Measurements from ENCODE around the gene EMC6. TPM values are rescaled to one million over a fixed set of nuclear protein-coding genes. Genes with fewer than 3 reads are reported as not detected.
A peak's percentile ranks its signal among the peaks of the same experiment; 100 is the strongest.

The EMC6 gene
- total RNA-seq, 1 experiment from 2014 or later, result 56.5 TPM

DNA sequence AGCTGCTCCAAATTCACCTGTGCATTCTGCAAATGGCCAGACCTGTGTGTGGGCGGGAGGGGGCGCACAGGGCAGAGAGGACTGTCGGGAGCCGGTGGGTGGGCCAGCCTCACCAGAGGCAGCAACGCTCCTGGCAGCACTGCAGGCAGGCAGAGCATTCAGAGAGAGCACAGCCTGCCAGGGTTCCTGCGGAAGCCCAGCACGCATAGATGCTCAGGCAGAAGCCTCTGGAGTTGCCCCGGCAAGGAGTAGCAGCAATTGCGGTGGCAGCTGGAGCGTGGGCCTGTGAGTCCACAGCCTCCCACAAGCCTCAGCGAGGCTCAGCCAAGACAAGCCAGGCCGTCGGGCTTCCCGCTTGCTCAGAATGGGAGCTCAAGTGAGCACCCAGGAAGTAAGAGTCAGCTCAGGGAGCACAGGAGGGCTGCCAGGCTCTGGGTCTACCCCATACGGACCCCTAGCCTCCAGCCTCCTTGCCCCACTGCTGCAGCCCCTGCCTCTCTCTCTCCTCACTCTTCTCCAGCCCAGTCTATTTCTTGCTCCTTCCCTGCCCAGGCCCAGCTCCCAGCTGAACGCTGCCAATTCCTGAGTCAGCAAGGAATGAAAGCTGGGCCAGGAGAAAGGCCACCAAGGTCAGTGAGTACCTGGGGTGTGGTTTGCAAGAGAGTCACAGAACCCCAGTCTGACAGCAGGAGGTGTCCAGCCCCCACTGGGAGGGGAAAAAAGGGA, 9.6 kb downstream of the EMC6 start:
- Histone ChIP-seq H3F3A (ENCODE audit: low read length, unreplicated experiment) (no peaks in the 10 kb centered on the region), H4K20me1 (ENCODE audit: low read length) (no peaks in the 10 kb centered on the region), H3K79me2 (ENCODE audit: low read length) (no peaks in the 10 kb centered on the region), H3K36me3 (ENCODE audit: low read depth, low read length) (no peaks in the 10 kb centered on the region; the same call in 1 of the 2 replicates), H3K4me2 (ENCODE audit: low read length) (no peak overlapping the region), H3K9me2 (replicated peaks; ENCODE audit: low read length) (no peaks in the 10 kb centered on the region), H3K9me3 (ENCODE audit: low read length) (no peaks in the 10 kb centered on the region), H3K9ac (ENCODE audit: low read length) (no peak overlapping the region), H3K27me3 (ENCODE audit: low read length) (no peaks in the 10 kb centered on the region), H3K4me3 (ENCODE audit: low read length) (no peak overlapping the region), H3K4me1 (ENCODE audit: insufficient read depth, low read length) (no peaks in the 10 kb centered on the region), H2AFZ (ENCODE audit: low read length) (no peak overlapping the region), H3K27ac (ENCODE audit: low read length) (no peak overlapping the region)
- ATAC-seq (peak; percentile 69), DNase-seq (peak; percentile 26)
- no TSS peak for BruUV-seq (replicated peaks)
- intact Hi-C loops (cut with micrococcal nuclease), result no loop called here
- POLR2A ChIA-PET (ENCODE audit: unreplicated experiment), result interaction anchor here (0.6 kb wide), 1 partner anchor 23 kb away, joined by 3 read pairs; no protein-coding TSS in a partner anchor
- no peak for TF ChIP-seq EZH2 (IDR thresholded peaks at IDR 0.05; ENCODE audit: low read length, unreplicated experiment)
- no peak for TF ChIP-seq CTCF (conservative IDR thresholded peaks at IDR 0.05; ENCODE audit: low read depth, low read length)
- no peak for TF ChIP-seq EZH2phosphoT487 (IDR thresholded peaks at IDR 0.05; ENCODE audit: borderline replicate concordance, low read length)
- CTCF ChIA-PET, result no interaction called here

- H2AFZ ChIP-seq (ENCODE audit: low read length), result no peak overlapping the region
- no peak for TF ChIP-seq EZH2phosphoT487 (IDR thresholded peaks at IDR 0.05; ENCODE audit: borderline replicate concordance, low read length)
- no peak for TF ChIP-seq CTCF (conservative IDR thresholded peaks at IDR 0.05; ENCODE audit: low read depth, low read length)
- no peak for TF ChIP-seq EZH2 (IDR thresholded peaks at IDR 0.05; ENCODE audit: low read length, unreplicated experiment)
- no peaks in the 10 kb centered on the region for H3K79me2 ChIP-seq (ENCODE audit: low read length)
- H3K4me2 ChIP-seq (ENCODE audit: low read length), result no peak overlapping the region
- no peak for ATAC-seq
- no peak overlapping the region for H3K27ac ChIP-seq (ENCODE audit: low read length)
- DNase-seq, result no peak
- H3K4me1 ChIP-seq (ENCODE audit: insufficient read depth, low read length), result no peaks in the 10 kb centered on the region
- CTCF ChIA-PET, result no interaction called here
- no peaks in the 10 kb centered on the region for H3K27me3 ChIP-seq (ENCODE audit: low read length)
- H3K9ac ChIP-seq (ENCODE audit: low read length), result no peak overlapping the region
- POLR2A ChIA-PET (ENCODE audit: unreplicated experiment), result interaction anchor here (0.6 kb wide), 1 partner anchor 24 kb away, joined by 3 read pairs; no protein-coding TSS in a partner anchor
- no peaks in the 10 kb centered on the region for H3F3A ChIP-seq (ENCODE audit: low read length, unreplicated experiment)
- H3K9me3 ChIP-seq (ENCODE audit: low read length), result no peaks in the 10 kb centered on the region
- no peaks in the 10 kb centered on the region for H4K20me1 ChIP-seq (ENCODE audit: low read length)
- H3K9me2 ChIP-seq (replicated peaks; ENCODE audit: low read length), result no peaks in the 10 kb centered on the region
- no peak overlapping the region for H3K4me3 ChIP-seq (ENCODE audit: low read length)
- BruUV-seq (replicated peaks), result no TSS peak
- intact Hi-C loops (cut with micrococcal nuclease), result no loop called here
- no peaks in the 10 kb centered on the region; the same call in 1 of the 2 replicates for H3K36me3 ChIP-seq (ENCODE audit: low read depth, low read length)
Observed at GRCh38 chr17:3678821-3679530, 10.4 kb downstream of the EMC6 start.
